ENCODE data around the gene SLC2A1.

The SLC2A1 gene

GRCh38 chr1:42888013-42888633 lies 70.5 kb downstream of the SLC2A1 start:
- DNase-seq, result no peak

- no peak for DNase-seq
Observed at GRCh38 chr1:42887366-42887765, 71.3 kb downstream of the SLC2A1 start.

- DNase-seq, result no peak
Observed at GRCh38 chr1:42886800-42887199, 71.9 kb downstream of the SLC2A1 start.

GRCh38 chr1:42886046-42886739 lies 72.5 kb downstream of the SLC2A1 start:
- no peak for DNase-seq

GRCh38 chr1:42880384-42880783 lies 78.3 kb downstream of the SLC2A1 start:
- no peak for DNase-seq

GRCh38 chr1:42877380-42877779 lies 81.3 kb downstream of the SLC2A1 start:
- no peak for DNase-seq

- no peak for DNase-seq
Observed at GRCh38 chr1:42876009-42876408, 82.7 kb downstream of the SLC2A1 start.

Data from activated effector memory CD4-positive, alpha-beta T cell treated with anti-CD3 and anti-CD28 coated beads, Interleukin-2, amount 50 U/mL, for 16 hours (primary cell).